Kidney capillary endothelial cell (primary cell): ENCODE results near the gene ZNF619.

Source experiments
- DNase-seq: peaks from one replicate; pipeline ENCODE4 v3.0.0-alpha.2; 2018; ENCODE audit warnings: low spot score

ZNF619 gene

DNA sequence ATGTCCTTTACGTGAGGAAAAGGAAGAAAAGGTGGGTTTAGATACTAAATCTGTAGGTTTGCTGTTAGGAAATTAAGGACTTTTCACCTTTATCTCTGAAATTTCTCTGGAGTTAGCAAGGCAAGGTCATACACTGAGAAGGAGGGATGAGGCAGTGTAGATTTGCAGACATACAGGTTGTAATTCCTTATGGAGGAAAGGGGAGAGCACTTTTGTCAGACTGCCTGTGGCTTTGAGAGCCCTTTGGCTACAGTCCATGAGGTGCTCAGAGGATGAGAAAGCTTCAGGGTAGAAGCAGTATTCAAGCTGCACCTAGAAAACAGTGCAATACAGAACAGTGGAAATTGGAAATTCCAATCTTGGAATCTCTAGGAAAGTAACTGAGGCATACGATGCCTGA lies 11.5 kb upstream of the ZNF619 start:
- no peak for DNase-seq

DNA sequence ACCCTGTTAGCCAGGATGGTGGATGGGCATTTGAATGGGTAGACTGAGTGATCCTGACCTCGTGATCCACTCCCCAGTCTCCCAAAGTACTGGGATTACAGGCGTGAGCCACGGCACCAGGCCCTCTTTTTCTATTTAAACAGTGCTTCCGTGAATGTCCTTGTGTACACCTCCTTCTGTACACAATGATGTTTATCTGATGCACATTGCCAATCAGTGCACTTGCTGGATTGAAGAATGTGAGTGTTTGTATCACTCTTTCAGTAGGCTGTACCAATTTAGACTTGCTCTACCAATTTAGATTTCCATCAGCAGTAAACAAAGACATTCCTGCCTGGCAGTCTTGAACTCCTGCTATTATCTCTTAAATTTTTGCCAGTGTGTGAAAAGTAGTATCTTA lies 8.9 kb upstream of the ZNF619 start:
- no peak for DNase-seq

DNA sequence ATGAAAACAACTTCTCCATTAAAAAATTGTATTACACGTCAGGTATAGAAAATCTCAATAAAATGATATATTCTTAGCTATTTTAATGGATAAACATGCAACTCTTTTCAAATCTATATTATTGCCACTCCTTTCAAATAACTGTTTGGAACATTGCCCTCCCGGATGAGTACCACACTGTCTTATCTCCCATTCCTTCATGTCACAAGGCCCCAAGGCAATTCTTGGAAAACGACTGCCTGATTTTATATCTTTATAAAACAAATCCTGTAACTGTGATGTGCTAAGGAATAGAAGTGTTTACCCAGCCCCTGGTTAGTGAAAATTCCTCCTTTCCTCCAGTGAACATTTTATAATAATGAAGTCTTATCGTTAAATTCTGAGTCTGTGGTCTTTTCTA lies 6.2 kb upstream of the ZNF619 start:
- no peak for DNase-seq

DNA sequence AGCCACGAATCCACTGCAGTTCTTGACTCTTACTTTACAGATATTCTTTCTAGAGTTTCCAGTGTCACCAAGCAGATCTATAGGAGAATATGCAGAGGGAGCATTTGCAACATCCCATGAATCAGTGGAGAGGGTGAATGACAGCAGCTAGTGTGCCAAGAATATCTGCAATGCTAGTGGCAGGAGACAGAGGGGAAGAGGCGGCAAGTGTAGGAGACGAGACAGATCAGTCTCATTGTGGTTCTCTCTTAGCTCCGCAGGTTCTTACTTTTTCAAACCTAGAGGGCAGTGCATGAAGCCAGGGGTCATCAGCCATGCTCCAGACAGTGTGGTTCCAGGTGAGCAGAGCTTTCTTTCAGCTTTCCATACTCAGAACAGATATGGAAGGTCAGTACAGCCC lies 744 bp downstream of the ZNF619 start:
- peak; percentile 7 for DNase-seq

DNA sequence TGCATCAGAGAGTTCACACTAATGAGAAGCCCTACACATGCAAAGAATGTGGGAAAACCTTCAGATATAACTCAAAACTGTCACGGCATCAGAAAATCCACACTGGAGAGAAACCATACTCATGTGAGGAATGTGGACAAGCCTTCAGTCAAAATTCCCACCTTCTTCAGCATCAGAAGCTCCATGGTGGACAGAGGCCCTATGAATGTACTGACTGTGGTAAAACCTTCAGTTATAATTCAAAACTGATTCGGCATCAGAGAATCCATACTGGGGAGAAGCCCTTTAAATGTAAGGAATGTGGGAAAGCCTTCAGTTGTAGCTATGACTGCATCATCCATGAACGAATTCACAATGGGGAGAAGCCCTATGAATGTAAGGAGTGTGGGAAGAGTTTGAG lies 10.2 kb downstream of the ZNF619 start:
- no peak for DNase-seq

DNA sequence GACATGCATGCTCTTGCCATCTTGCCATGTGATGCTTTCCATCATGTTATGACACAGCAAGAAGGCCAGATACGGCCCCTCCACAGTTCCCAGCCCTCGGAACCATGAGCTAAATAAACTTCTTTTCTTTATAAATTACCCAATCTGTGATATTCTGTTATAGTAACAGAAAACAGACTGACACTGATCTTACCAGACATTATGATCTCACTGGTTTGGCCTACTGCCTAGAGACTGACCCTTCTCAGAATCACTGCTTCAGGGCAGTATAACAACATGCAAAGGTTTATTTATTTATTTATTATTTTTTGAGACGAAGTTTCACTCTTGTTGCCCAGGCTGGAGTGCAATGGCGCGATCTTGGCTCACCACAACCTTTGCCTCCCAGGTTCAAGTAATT lies 14.0 kb downstream of the ZNF619 start:
- DNase-seq, result no peak

DNA sequence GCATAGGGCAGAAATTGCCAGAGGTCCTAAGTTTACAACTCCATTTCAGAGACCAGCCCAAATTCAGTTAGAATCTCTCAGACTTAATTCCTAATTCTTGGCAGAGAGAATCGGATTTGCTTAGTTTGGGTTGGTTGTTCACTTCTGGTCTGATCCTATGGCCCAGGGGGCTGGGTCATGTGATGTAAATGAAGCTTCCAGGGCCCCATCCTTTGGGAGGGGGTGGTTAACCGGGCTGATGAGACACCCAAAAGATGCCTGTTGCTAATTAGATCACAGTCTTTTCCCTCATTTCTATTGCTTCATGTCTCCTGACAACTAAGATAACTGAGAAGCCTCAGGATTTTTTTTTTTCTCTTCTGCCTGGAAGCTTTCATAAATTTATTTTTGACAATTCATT lies 17.8 kb downstream of the ZNF619 start:
- no peak for DNase-seq

DNA sequence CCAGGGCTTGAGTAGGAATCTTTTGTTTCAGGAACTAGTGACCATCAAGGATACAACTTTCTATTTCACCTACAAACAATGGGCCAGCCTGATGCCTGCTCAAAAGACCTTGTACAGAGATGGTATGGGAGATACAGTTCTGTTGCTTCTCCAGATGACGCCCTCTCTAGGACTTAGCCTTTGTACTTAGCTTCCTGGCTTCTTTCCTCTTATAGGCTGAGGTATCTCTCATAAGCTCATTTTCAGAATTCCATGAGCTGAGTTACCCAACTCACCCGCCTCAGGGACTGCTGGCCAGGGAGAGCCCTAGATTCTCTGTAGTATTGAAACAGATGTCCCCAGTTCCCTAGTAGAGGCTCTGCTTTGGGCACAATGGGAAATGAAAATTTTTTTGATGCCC lies 20.4 kb downstream of the ZNF619 start:
- DNase-seq, result no peak

DNA sequence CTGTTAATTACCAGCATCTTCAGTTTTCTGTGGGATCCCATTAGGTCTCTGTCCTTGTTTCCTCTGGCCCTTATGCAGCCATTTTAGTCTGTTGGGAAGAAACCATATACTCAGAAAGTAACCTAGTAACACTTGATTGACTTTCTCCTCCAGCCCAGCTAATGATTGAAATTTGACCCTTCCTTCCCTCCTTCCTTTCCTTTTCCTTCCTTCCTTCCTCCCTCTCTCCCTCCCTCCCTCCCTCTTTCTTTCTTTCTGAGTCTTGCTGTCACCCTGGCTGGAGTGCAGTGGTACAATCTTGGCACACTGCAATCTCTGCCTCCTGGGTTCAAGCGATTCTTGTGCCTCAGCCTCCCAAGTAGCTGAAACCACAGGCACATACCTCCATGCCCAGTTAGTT lies 23.0 kb downstream of the ZNF619 start:
- DNase-seq, result no peak

DNA sequence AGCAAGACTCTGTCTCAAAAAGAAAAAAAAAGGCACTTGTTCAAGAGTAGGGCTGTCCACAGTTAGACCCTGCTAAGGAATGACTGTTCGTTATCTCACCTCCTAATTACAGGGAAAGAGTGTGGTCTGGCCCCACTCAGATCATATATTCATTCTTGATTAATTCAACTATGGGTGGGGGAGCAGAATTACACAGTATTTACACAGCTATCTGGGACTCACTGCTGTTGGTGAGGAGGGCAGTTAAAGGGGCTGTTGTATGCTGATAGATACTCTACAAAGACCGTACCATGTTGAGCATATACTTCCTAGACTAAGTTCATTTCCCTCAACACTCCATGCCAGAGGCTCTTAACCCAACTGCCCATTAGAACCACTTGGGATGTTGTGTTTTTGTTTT lies 25.1 kb downstream of the ZNF619 start:
- DNase-seq, result no peak

DNA sequence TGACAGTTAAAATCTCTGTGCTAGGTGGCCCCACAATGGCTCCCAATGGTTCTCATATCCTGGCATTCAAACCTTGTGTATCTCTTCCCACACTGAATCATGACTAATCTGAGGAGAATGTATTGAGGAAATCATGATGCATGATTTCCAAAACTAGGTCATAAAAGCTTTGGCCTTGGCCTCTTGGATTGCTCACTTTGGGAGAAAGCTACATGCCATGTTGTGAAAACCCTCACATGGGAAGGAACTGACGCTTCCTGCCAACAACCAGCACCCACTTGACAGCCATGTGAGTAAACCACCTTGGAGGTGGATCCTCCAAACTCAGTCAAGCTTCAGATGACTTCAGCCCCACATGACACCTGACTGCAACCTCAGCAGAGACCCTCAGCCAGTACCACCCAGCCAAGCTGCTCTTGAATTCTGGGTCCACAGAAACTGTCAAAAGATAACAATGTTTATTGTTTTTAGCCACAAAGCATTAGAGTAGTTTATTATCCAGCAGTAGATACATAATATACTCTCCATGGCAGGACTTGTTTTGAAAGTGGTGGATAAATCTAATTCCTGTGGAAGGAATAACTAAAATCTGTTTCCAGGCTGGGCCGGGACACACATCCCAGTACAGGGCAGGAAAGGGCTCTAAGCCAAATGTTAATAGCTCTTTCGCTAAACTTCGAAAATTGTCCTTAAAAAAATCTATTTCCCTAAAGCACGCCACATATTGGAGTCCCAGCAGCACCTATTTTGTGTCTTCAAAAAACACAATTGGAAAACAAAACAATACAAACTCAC lies 27.9 kb downstream of the ZNF619 start:
- DNase-seq, result peak; percentile 100

DNA sequence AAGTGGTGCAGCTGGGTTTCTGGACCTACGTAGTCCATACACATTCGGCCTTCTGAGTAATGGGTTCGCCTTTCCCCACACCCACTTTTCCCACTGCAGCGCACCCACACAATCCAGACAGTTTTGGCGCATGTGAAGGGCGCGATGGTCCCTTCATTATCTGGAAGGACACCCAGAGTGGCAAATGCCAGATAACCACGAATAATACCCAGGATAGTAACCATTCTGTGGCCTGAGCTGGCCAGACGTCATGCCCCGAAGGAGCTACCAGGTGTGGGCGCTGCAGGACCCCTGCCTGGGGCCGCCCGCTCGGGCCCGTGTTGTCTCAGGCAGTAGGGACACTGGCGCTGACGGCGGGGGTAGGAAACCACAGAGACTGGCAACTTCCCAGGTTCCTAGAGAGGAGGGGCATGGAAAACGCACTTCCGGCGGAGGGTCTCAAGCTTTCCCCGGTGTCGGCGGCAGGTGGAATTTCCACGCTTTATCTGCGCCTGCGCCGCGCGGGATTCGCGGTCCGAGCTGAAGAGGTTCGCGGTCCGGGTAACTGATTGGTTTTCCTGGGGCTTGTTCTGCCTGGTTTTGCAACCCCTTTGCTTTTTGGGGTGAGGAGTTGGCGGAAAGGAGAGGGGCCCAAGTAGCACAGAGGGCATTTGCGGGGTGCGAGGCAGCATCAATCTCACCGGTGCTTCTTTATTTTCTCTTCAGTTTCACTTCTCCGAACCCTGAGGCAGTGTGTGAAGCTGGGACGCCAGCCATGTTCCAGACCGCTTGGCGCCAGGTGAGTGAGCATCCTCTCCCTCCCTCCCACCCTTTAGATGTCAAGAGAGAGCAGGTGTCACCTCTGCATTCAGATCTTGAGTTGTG lies 28.9 kb downstream of the ZNF619 start, which contains the start of gene ZNF620:
Gene ZNF620, plus strand, starts transcription at position 441 of the 864 bp plus-strand sequence. Its CDS starts 314 bp downstream, at position 755.
- DNase-seq, result peak; percentile 51

DNA sequence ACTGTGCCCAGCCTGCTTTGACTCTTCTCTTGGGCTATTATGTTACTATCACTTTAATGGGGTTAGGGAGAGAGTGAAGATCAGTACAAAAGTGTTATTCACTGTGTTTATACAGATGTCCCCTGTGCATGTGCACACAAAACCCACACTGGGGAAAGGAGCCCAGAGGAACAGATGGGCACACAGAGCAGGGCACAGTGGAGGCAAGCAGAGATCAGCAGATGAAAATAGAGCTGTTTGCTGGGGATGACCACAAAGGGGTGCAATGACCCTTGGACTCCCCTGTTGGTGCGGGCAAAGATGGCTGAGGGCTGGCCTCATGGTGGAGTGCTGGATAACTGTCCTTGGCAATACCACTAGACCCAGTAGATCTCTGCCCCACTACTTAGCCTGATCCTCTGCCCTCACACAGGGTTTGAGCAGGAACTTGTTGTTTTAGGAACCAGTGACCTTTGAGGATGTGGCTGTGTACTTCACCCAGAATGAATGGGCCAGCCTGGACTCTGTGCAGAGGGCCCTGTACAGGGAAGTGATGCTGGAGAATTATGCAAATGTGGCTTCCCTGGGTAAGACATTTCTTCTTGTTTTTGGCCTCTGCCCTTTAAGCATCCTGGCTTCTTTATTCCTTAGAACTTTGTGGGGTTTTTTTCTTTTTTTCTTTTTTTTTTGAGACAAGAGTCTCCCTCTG lies 34.3 kb downstream of the ZNF619 start:
- no peak for DNase-seq

DNA sequence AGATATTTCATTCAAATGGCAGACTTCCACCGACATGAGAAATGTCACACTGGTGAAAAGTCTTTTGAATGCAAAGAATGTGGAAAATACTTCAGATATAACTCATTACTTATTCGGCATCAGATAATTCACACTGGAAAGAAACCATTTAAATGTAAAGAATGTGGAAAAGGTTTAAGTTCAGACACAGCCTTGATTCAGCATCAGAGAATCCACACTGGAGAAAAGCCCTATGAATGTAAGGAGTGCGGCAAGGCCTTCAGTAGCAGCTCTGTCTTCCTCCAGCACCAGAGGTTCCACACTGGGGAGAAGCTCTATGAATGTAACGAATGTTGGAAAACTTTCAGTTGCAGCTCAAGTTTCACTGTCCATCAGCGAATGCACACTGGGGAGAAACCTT lies 39.3 kb downstream of the ZNF619 start:
- DNase-seq, result no peak

DNA sequence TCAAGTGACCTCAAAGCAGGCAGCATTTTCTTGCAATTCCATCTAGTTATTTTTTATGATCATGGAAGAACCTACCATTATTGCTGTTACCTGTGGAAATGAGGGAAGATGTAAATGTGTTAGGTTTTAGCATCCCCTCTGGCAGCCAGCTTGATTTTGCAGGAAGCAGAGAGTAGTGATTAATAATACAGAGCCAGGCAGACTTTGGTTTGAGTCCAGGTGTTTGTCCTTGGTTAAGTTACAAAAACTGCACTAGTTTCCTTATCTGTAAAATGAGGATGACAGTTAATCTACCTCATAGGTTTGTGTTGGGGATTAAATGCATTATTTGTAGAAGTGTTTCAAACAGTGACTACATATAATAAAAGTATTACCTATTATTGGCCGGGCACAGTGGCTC lies 41.1 kb downstream of the ZNF619 start:
- no peak for DNase-seq

DNA sequence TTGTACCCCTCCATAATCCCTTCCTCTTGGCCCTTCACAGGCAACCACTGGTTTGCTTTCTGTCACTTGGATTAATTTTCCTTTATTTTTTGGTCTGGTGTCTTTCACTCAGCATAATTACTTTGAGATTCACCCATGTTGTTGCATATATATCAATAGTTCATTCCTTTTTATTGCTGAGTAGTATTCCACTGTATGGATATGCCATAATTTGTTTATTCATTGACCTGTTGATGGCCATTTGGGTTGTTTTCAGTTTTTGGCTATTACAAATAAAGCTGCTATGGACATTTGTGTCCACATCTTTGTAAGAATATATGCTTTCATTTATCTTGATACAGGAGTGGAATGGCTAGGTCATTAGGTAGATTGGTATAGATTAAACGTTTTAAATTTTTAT lies 41.9 kb downstream of the ZNF619 start:
- no peak for DNase-seq

DNA sequence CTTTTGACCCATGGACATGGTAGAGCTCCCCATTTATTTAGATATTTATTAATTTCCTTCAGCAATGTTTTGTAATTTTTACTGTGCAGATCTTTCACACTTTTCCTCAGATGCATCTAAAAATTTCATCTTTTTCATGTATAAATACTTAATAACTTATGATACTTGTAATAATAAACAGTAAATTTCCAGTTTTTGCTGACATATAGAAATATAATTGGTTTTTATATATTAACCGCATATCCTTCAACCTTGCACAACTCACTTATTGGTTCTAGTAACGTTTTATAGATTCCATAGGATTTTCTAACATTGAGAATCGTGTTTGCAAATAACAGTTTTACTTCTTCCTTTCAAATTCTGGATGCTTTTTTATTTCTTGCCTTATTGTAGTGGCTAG lies 44.3 kb downstream of the ZNF619 start:
- no peak for DNase-seq

DNA sequence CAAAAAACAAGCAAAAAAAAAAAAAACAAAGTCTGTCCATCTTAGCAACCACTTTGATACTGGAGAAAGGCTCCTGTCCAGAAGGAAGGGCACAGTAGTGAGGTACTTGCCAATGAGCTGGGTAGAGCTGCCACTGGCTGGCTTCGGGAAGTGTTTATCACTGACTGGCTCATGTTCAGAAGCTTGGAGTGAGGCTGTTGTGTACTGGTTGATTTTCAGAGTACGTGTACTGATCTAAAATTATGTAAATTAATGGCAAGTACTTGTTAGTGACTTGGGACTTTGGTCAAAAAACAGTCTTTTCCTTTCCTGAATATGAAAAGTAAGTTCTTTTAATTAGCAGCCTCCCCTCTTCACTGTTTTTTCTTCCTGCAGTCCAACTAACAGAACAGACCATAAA lies 46.9 kb downstream of the ZNF619 start:
- DNase-seq, result peak; percentile 1

DNA sequence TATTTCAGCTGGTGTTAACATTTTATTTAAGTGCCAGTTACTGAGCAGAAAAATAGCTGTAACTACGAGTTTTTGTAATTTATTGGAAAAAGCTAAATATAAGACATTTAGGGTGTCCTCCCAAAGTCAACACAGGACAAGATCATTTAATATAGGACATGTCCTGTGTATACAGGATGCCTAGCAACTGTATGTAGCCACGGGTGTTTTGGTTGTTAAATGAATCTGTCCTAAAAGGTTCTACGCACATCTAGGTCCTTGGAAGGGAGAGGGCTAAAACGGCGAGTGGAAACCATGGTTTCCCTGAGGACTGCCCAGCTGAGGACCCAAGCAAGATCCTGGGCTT lies 47.3 kb downstream of the ZNF619 start:
- DNase-seq, result peak; percentile 3

DNA sequence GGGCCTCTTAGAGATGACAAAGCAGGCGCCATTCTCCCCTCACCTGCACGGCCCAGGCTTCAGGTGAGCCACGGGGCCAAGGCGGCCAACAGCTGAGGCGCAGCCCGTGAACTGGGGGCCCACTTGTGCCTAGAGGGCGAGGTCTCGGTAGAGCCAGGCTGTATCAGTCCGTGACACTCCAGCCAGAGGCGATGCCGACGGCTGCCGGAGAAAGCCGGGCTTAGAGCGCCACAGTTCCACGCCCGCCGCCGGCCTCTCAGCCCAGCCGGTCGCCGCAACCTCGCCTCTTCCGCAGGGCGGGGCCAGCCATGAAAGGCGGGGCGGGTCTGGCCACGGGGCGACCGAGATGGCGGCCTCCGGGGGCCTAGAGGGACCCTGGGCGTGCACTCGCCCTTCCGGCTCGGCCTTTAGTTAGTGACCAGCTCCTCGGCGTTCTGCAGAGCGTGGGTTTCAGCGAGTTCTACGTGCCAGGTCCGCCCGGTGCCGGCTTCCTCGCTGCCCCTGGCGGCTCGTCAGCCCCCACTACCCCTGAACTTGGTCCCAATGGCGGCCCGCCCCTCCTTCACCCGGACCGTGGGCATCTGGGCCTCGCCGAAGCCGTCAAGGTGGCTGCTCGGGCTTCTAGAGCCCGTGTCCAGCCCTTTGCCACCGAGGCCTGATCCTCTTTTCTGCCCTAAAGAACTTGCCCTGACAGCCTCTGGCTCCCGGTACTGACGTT lies 47.8 kb downstream of the ZNF619 start, which contains the start of gene ZNF621:
Gene ZNF621, plus strand, starts transcription at position 393 of the 718 bp plus-strand sequence. CDS start 881 bp downstream, outside the sequence.
- peak; percentile 82 for DNase-seq

DNA sequence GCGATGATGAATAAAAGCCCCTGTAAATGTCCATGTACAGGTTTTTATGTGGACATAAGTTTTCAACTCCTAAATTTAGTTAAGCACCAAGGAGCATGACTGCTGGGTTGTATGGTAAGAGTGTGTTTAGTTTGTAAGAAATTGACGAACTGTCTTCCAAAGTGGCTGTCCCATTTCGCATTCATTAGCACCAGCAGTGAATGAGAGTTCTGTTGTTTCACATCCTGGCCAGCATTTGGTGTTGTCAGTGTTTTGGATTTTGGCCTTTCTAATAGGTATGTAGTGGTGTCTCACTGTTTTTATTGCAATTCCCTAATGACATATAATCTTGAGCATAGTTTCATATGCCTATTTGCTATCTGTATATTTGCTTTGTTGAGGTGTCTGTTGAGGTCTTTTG lies 51.5 kb downstream of the ZNF619 start:
- DNase-seq, result no peak

DNA sequence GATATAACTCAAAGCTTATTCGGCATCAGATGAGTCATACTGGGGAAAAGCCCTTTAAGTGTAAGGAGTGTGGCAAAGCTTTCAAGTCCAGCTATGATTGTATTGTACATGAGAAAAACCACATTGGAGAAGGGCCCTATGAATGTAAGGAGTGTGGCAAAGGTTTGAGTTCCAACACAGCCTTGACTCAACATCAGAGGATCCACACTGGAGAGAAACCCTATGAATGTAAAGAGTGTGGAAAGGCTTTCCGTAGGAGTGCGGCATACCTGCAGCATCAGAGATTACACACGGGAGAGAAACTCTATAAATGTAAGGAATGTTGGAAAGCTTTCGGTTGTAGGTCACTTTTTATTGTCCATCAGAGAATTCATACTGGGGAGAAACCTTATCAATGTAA lies 55.3 kb downstream of the ZNF619 start:
- no peak for DNase-seq
